Activated T-helper 1 cell treated with anti-CD3 and anti-CD28 coated beads, Interleukin-12 subunit alpha, Interleukin-12 subunit beta, Interleukin-2, Interleukin-4 antibody, amounts not matched to agents 30 ng/mL and 10 ng/mL and 1 ng/mL, durations not matched to agents 14 hours and 24 hours and 36 hours (primary cell): ENCODE data around the gene LDB1. TPM values are rescaled to one million over a fixed set of nuclear protein-coding genes. Genes with fewer than 3 reads are reported as not detected.
A peak's percentile ranks its signal among the peaks of the same experiment; 100 is the strongest.

ENCODE experiments used
- DNase-seq: peaks from one replicate; pipeline ENCODE4 v3.0.0; 2021; ENCODE audit warnings: low spot score
- H3K27ac Mint-ChIP-seq: one replicate; pipeline ENCODE4 v1.8.0; 2021; ENCODE audit warnings: mild to moderate bottlenecking, mixed read lengths
- H3K27me3 Mint-ChIP-seq: one replicate; pipeline ENCODE4 v1.8.0; 2022; ENCODE audit warnings: mild to moderate bottlenecking, moderate library complexity, mixed read lengths; ENCODE audit not compliant: insufficient read depth
- H3K36me3 Mint-ChIP-seq: one replicate; pipeline ENCODE4 v1.8.0; 2021; ENCODE audit warnings: low read depth, mixed read lengths
- H3K4me1 Mint-ChIP-seq: one replicate; pipeline ENCODE4 v1.8.0; 2021; ENCODE audit warnings: low read depth, mixed read lengths
- H3K4me3 Mint-ChIP-seq: one replicate; pipeline ENCODE4 v1.8.0; 2021; ENCODE audit warnings: mild to moderate bottlenecking, moderate library complexity, mixed read lengths
- H3K9me3 Mint-ChIP-seq: one replicate; pipeline ENCODE4 v1.8.0; 2021; ENCODE audit warnings: mixed read lengths
- intact Hi-C: fragments of 100-400 bp; cut with micrococcal nuclease; formaldehyde crosslinking; loops from one replicate; pipeline ENCODE4 v1.15.1; 2024
- total RNA-seq: library from RNA; stranded (reverse); gene quantifications from 2 replicates; pipeline ENCODE4 v1.2.3, GENCODE V29; 2022

Gene LDB1
- total RNA-seq, 1 donor from 2014 or later, result 87.1 TPM

DNA sequence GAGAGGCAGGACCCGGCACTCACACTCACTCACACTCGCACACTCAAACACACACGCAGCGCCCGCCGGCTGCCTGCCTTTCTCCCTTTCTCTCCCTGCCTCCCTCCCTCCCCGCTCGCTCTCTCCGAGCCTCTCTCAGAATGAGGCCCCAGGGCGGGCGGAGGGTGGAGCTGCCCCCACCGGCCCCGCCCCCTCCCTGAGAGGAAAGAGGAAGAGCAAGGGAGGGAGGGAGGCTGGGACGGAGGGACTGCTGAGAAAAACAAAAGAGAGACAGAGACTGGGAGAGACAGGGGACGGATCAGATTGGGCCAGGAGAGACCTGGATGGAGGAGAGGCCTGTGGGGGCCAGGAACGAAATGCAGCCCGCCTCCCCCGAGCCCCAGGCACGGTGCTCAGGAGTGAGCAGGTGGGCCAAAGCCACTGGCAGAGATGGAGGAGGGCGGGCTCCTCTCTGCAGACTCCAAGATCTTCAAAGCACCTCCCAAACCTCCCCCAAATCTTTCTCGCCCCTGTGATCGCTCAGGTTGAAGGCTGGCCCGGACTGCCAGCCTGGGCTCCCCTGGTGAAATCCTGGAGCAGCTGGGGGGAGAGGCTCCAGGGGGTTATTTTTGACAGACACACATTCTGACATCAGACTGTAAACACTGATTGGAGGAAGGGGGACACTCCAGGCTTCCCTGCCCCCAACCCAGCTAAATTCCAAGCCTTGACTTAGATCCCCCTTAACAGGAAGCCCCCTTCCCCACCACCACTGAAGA is 5.1 kb downstream of the LDB1 start:
- H3K36me3 Mint-ChIP-seq, result peaks cover 10% of the 10 kb centered on the region
- no peaks in the 10 kb centered on the region for H3K9me3 Mint-ChIP-seq
- DNase-seq, result peak; percentile 73
- peak overlapping the region; percentile 98 for H3K27ac Mint-ChIP-seq
- no peaks in the 10 kb centered on the region for H3K27me3 Mint-ChIP-seq
- peaks cover 71% of the 10 kb centered on the region for H3K4me1 Mint-ChIP-seq
- peak overlapping the region; percentile 85 for H3K4me3 Mint-ChIP-seq
- intact Hi-C loops, result loop anchor here (1.0 to 2.0 kb wide), 5 partner anchors 42 to 296 kb away; partner anchors contain the start of genes ARMH3, HPS6 and OGA

DNA sequence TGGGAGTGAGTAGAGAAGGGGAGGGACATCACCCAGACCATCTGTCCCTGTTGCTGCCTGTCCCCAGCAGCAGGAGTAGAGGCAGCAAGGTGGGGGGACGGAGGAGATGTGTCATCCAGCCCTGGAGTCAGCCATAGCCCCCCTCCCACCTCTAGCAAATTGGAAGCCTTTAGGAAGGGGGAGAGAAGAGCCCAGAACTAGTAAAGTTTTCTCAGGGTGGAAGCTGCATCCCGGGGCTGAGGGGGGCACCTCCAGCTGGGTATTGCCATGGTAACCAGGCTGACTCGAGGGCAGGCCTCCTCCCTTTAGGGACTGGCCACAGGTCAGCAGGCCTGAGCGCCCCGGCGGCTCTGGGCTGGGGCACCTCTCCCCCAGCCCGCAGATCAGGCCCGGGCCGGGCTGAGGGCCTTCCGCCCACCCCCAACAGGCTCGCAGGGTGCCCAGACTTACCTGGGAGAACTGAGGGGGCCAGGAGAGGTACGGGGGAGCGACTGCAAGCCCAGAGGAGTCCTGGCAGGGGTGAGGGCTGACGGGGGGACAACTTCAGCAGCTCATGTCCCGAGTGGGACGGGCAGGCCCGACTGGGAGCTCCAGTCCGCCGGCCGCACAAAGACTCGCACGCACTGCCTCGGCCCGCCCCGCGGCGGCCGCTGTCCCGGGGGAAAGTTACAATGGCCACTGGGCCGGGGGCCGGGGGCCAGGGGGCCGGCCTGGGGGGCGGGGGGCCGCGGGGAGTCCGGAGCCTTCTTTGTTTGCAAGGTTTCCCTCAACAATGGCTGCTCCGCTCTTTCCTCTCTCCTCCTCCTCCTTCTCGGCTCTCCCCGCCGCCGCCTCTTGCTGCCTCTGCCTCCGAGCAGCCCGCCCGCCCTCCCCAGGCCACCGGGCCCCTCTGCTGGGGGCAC is 6.0 kb downstream of the LDB1 start:
- peaks cover 18% of the 10 kb centered on the region for H3K36me3 Mint-ChIP-seq
- H3K9me3 Mint-ChIP-seq, result no peaks in the 10 kb centered on the region
- DNase-seq, result no peak
- no peaks in the 10 kb centered on the region for H3K27me3 Mint-ChIP-seq
- H3K27ac Mint-ChIP-seq, result peak overlapping the region; percentile 98
- intact Hi-C loops, result loop anchor here (2.0 kb wide), 3 partner anchors 41 to 295 kb away; partner anchors contain the start of genes HPS6 and OGA
- H3K4me3 Mint-ChIP-seq, result peak overlapping the region; percentile 85
- peaks cover 76% of the 10 kb centered on the region for H3K4me1 Mint-ChIP-seq

DNA sequence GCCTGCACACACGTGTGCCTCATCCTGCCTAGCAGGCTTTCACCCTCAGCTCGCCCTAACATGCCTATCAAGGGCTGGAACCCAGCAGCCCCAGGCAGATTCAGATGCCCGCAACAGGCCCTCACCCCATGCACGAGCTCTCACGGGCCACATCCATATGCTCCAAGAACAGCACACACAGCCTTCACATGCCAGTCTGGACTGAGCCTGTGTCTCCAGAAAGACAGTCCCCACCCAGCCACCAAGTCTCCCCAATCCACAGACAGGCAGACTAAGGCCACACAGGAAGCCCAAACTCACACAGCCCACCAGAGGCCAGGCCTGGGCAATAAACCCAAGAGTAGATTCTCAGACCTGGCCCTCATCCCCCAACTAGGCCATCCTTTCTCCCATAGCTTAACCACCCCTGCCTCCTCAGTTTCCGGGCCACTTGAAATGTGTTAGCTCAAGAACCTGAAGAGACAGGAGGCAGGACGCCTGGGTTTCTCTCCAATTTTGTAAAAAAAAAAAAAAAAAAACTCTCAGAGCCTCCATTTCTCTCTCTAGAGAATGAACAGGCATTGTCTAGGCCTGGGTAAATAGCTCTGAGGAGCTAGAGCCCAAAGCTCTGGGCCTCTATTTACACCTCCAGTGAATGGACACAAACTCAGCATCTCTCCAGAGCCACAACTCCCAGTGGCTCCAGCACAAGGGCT is 6.8 kb downstream of the LDB1 start:
- no peak for DNase-seq
- Mint-ChIP-seq H3K36me3 (peaks cover 25% of the 10 kb centered on the region), H3K4me1 (peaks cover 71% of the 10 kb centered on the region), H3K9me3 (no peaks in the 10 kb centered on the region), H3K4me3 (peak overlapping the region; percentile 85), H3K27me3 (no peaks in the 10 kb centered on the region), H3K27ac (peak overlapping the region; percentile 69)
- intact Hi-C loops, result no loop called here

DNA sequence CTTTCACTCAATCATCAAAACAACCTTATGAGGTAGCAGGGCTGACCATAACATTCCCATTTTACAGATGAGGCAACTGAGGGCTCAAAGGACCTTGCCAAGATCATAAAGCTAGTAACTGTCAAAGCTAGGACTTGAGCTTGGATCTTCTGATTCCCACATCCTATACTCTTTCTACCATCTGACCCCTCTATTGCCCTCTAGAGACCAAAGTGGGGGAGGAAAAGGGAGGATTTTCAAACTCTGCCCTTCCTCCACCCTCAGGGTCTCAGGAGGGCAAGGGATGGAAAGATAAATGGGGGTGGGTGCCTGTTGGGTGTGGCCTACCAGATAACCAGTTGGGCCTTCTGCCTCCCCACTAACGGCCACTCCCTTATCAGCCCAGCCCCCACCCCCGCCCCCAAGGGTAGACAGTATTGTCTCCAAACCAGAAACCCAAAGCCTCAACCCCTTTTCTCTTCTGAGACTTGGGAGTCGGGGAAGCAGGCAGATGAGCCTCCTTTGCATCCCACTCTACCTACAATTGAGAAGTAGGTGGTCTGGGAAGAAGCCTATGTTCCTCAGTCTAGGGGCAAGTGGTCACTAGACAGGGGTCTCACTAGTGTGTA is 7.9 kb downstream of the LDB1 start:
- Mint-ChIP-seq H3K9me3 (no peaks in the 10 kb centered on the region), H3K4me3 (no peak overlapping the region), H3K36me3 (peaks cover 28% of the 10 kb centered on the region), H3K27ac (peak overlapping the region; percentile 69), H3K4me1 (peaks cover 60% of the 10 kb centered on the region), H3K27me3 (no peaks in the 10 kb centered on the region)
- DNase-seq, result no peak
- intact Hi-C loops, result no loop called here

DNA sequence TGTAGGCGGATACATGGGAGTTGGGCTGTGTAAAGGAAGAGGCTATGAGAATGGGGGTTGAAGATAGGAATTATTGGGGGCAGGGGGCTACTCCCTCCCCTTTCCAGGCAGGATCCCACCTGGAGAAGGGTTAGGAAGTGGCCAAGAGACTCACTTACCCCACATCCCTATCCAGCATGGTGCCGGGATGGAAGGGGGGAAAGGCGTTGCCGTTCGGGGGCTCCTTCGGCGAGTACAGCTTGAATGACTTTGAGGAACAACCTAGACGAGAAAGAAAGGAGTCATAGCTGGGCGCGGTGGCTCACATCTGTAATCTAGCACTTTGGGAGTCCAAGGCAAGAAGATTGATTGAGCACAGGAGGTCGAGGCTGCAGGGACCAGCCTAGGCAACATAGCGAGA is 8.9 kb downstream of the LDB1 start:
- intact Hi-C loops, result no loop called here
- H3K4me1 Mint-ChIP-seq, result peaks cover 50% of the 10 kb centered on the region
- peaks cover 30% of the 10 kb centered on the region for H3K36me3 Mint-ChIP-seq
- H3K27ac Mint-ChIP-seq, result no peak overlapping the region
- DNase-seq, result no peak
- no peak overlapping the region for H3K4me3 Mint-ChIP-seq
- H3K9me3 Mint-ChIP-seq, result no peaks in the 10 kb centered on the region
- no peaks in the 10 kb centered on the region for H3K27me3 Mint-ChIP-seq

DNA sequence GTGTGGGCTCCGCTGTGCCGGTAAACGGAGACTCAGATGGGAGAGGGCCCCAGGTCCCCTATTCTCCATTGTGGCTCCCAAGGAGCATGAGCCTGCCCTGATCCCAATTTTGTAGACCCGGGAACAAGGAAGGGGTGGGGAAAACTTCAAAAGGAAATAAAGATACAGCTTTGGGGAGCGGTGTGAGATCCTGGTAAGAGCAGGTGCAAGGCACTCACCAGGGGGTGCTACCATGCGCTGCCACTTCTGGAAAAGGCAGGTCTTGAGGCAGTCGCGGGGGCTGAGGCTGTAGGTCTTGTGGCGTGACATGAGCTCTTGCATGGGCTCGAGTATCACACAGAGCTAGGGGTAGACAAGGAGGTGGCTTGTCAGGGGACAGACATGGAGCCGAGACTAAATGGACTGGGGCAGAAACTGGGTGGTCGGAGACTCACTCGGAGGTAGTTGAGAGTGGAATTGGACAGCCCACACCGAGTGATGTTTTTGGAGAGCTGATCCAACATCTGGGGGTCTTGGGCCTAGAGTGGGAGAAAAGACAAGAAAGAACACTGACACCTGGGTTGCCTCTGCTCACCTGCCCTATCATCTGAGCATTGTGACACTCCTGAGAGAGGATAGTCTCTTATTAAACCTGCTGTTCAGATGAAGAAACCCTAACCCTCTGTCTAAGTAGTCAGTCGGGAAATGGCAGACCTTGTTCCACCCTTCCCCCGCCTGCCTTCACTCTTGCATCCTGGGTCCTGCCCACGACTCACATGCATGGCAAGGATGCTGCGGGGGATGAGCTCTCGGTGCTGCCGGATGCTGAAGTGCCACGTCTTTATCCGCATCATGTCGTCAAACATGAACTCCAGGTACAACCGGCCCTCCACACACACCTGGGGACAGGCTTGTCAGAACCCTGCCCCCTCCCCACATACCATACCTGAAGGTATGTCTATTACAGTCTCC is 10.7 kb downstream of the LDB1 start:
- H3K4me1 Mint-ChIP-seq, result peaks cover 43% of the 10 kb centered on the region
- no peak for DNase-seq
- H3K36me3 Mint-ChIP-seq, result peaks cover 39% of the 10 kb centered on the region
- H3K27ac Mint-ChIP-seq, result no peak overlapping the region
- H3K9me3 Mint-ChIP-seq, result no peaks in the 10 kb centered on the region
- H3K4me3 Mint-ChIP-seq, result no peak overlapping the region
- H3K27me3 Mint-ChIP-seq, result no peaks in the 10 kb centered on the region
- intact Hi-C loops, result no loop called here

DNA sequence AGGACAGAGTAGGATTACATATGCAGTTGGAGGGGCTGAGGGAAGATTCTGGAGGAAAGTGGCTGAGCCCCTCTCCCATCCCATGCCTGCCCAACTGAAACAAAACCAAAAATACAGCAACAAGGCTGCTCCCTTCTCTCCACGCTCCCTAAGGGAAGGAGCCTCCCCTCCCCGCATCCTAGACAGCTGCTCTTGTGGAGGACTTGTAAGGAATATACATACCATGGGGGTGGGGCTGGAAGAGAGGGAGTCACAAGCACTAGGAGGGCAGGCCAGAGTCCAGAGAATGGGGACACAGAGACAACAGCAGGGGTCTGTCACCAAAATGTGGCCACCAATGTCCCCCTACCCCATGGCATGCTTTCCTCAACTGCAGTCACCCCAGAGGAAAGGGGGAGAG is 13.2 kb downstream of the LDB1 start:
- Mint-ChIP-seq H3K27me3 (no peaks in the 10 kb centered on the region), H3K36me3 (peaks cover 40% of the 10 kb centered on the region), H3K4me3 (no peak overlapping the region), H3K4me1 (peaks cover 24% of the 10 kb centered on the region), H3K9me3 (no peaks in the 10 kb centered on the region), H3K27ac (no peak overlapping the region)
- intact Hi-C loops, result no loop called here
- no peak for DNase-seq

DNA sequence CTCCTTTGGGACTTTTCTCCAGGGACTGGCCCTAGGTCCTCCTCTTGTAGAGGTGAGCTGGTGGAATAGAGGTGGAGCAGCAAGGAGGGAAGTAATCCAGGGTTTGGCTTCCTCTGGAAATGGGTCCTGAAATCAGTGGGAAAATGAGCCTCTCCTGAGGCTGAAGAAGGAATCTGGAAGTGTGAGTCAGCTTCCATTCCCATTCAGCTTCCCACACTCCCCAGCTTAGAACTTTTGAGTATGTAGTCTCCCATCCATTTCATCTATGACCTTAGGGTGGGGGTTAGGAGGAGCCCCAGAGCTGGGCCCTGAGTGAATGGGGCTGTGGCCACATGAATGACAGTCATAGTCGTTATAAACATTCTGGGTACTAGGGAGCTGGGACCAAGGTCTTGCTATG is 17.7 kb downstream of the LDB1 start:
- Mint-ChIP-seq H3K36me3 (peaks cover 20% of the 10 kb centered on the region), H3K9me3 (no peaks in the 10 kb centered on the region), H3K4me1 (peaks cover 10% of the 10 kb centered on the region), H3K27ac (no peak overlapping the region), H3K4me3 (no peak overlapping the region), H3K27me3 (no peaks in the 10 kb centered on the region)
- DNase-seq, result no peak
- intact Hi-C loops, result no loop called here

DNA sequence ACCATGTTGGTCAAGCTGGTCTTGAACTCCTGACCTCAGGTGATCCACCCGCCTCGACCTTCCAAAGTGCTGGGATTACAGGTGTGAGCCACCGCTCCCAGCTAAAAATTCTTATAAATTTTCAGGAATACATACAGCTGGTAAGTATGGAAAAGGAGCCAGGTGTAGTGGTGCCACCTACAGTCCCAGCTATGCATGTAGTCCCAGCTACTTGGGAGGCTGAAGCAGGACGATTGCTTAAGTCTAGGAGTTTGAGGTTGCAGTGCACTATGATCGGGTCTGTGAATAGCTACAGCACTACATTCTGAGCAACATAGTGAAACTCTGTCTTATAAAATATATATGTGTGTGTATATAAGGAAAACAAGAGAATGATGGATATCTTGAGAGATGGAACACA is 19.0 kb downstream of the LDB1 start:
- DNase-seq, result no peak
- H3K4me3 Mint-ChIP-seq, result no peak overlapping the region
- H3K36me3 Mint-ChIP-seq, result peaks cover 17% of the 10 kb centered on the region
- H3K27ac Mint-ChIP-seq, result no peak overlapping the region
- intact Hi-C loops, result no loop called here
- no peaks in the 10 kb centered on the region for H3K27me3 Mint-ChIP-seq
- peaks cover 10% of the 10 kb centered on the region for H3K4me1 Mint-ChIP-seq
- no peaks in the 10 kb centered on the region for H3K9me3 Mint-ChIP-seq

DNA sequence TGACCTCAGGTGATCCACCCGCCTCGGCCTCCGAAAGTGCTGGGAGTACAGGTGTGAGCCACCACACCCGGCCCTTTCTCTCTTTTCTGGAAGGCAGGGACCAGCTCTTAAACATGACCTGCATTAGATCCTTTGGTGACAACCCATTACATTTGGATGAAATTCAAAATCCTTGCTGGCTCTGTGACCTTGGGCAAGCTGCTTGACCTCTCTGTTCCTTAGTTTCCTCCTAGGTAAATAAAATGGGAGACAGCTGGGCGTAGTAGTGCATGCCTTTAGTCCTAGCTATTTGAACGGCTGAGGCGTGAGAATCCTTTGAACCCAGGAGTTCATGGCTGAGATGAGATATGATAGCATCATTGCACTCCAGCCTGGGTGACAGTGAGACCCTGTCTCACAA is 23.7 kb downstream of the LDB1 start:
- Mint-ChIP-seq H3K9me3 (no peaks in the 10 kb centered on the region), H3K36me3 (peaks cover 7% of the 10 kb centered on the region), H3K27ac (no peak overlapping the region), H3K4me3 (no peak overlapping the region), H3K4me1 (no peaks in the 10 kb centered on the region), H3K27me3 (no peaks in the 10 kb centered on the region)
- no peak for DNase-seq
- intact Hi-C loops, result no loop called here

DNA sequence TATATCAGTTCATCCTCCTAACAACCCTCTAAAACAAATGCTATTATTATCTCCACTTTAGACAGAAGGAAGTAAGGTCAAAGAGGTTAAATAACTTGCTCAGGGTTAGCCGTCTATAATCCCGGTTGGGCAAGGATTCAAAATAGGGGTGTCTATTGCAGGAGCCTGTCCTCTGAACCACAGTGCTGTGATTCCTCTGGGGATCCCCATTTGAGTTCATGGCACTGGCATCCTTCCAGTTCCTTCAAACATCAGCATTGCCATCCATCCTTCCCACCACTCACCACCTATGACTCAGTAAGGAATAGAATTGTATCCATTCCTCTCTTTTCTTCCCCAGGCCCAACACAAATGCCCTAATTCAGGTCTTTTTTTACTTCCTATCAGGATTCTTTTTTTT is 29.4 kb downstream of the LDB1 start:
- Mint-ChIP-seq H3K9me3 (no peaks in the 10 kb centered on the region), H3K27me3 (no peaks in the 10 kb centered on the region), H3K4me3 (no peak overlapping the region), H3K36me3 (no peaks in the 10 kb centered on the region), H3K27ac (no peak overlapping the region), H3K4me1 (no peaks in the 10 kb centered on the region)
- intact Hi-C loops, result no loop called here
- no peak for DNase-seq

DNA sequence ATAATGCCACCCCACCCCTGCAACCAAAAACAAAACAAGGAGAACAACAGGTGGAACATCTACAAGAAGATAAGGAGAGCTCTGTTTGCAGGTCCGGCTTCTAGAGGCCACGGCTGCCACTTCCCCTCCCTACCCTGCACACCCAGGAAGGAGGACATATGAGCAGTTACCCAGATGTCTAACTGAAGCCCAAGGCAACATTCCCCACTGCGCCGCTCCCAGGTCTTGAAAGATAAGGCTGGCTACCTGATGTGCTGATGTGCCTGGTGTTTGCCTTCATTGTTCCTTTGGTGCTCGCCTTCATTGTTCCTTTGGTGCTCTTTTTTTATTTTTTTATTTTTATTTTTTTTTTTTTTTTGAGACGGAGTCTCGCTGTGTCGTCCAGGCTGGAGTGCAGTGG is 34.0 kb downstream of the LDB1 start:
- no peak overlapping the region for H3K27ac Mint-ChIP-seq
- H3K36me3 Mint-ChIP-seq, result no peaks in the 10 kb centered on the region
- H3K27me3 Mint-ChIP-seq, result no peaks in the 10 kb centered on the region
- no peaks in the 10 kb centered on the region for H3K4me1 Mint-ChIP-seq
- DNase-seq, result no peak
- no peak overlapping the region for H3K4me3 Mint-ChIP-seq
- H3K9me3 Mint-ChIP-seq, result no peaks in the 10 kb centered on the region
- intact Hi-C loops, result no loop called here
